H1 (cell line): Measurements from ENCODE around the gene ADSS2. TPM values are rescaled to one million over a fixed set of nuclear protein-coding genes. Genes with fewer than 3 reads are reported as not detected.

ENCODE experiments used
- polyA plus RNA-seq, 7 experiments: library from polyadenylated mRNA; depleted of rRNA in 3 of 7; stranded (reverse) in 5 of 7; unstranded in 2 of 7; fragments of >200 nt in 5 of 7; fragments of 200-250 nt in 2 of 7; gene quantifications; 1 replicate in 5 of 7; 2 replicates in 1 of 7; 4 replicates in 1 of 7; pipeline versions ENCODE4 v1.2.1 to v1.2.3, GENCODE V29; 2011 to 2013; ENCODE audit warnings: missing spikeins in 2 of 7, mixed read lengths in 2 of 7
- total RNA-seq: library from RNA; stranded (reverse); fragmentation: NEBNext Ultra II Directional; extraction: Animal tissue kit (Norgen Biotek cat#: 25700); gene quantifications from 2 replicates; pipeline ENCODE4 v1.2.1, GENCODE V29; 2021

The ADSS2 gene
- total and polyA plus RNA-seq, 2 of the 8 experiments (the other 6 are each of a cell fraction or from before 2014, with no cell fraction given): 29.8 to 108 TPM

Other genes starting within 250 kb of the ADSS2 start
- 0.27 and 0.45 TPM in 2 replicates for gene CATSPERE, start 9.4 kb upstream of the ADSS2 start, total RNA-seq
- gene CATSPERE, start 9.4 kb upstream of the ADSS2 start, polyA plus RNA-seq (2011; rRNA removed): 0.05 and 0.17 TPM in 2 replicates
- 105 and 110 TPM in 2 replicates for gene DESI2, start 201.2 kb upstream of the ADSS2 start, total RNA-seq
- 36.1 and 54.0 TPM in 2 replicates for gene DESI2, start 201.2 kb upstream of the ADSS2 start, polyA plus RNA-seq (2011; rRNA removed)